T-helper 1 cell (primary cell): ENCODE results near the gene ARHGAP24.
"Not testable (repeated sequence)": the region's sequence is repeated elsewhere in the genome, so short reads cannot be mapped to it uniquely, and the experiment has no call there.

Source experiments
- DNase-seq, 5 donors: peaks; one replicate each; pipeline ENCODE4 v3.0.0-alpha.2; 2012 to 2020

Gene ARHGAP24

GRCh38 chr4:85783483-85783882 is 308.5 kb downstream of the ARHGAP24 start:
- DNase-seq, result no peak

DNA sequence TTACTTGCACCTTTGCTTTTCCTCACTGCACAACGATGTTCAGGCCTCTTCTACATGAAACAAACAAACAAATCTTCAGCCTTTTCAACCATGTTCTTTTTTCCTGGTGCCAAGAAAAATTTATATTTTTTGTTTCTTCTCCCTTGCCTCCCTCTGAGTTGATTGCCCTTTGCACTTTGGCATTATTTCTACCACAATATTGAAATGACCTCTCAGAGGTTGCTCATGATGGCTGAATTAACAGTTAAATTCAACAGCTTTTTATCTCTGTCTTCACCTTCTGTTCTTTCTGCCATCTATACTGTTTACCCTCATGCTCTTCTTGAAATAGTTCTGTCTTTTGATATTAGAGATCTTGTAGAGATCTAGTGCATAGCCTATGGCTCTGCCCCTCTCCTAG is 308.9 kb downstream of the ARHGAP24 start:
- DNase-seq, result no peak

GRCh38 chr4:85784348-85784747 is 309.4 kb downstream of the ARHGAP24 start:
- no peak for DNase-seq

GRCh38 chr4:85784947-85785346 is 310.0 kb downstream of the ARHGAP24 start:
- DNase-seq, result no peak

DNA sequence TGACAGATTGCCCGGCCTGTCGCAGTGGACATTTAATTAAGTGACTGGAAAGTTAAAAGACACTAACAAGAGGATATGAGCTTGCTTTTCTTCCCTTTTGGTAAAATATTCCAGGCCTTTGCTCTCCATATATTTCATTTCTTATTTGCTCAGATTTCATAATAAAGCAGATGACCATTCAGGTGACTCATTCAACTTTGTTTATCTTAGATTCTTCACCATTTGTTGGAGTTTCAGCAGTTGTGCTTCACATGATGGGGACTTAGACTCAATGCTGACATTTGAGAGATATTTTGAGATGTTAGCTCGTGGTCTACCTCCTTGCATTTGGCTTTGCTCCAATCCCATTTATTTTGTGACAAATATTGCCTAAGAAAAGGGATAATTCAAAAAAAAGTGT is 312.2 kb downstream of the ARHGAP24 start:
- no peak for DNase-seq

- no peak for DNase-seq
Measured at GRCh38 chr4:85788604-85789003, 313.7 kb downstream of the ARHGAP24 start.

DNA sequence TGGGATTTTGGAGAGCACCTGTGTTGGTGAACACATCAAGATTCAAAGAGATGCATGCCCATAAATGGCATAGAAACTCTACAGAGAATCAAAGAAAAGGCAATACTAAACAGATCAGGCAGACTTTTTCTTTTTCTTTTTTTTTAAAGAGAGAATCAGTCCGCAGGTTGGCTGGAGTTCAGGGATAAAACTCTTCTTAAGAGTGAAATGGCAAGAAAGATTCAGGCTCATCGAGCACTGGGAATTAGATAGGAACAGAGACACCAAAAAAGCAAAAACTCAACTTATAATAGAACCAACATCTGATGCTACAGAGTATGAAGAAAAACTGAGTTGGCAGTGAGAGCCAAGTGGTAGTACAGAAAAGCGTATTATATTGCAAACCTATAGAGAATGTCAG is 314.3 kb downstream of the ARHGAP24 start:
- no peak for DNase-seq

DNA sequence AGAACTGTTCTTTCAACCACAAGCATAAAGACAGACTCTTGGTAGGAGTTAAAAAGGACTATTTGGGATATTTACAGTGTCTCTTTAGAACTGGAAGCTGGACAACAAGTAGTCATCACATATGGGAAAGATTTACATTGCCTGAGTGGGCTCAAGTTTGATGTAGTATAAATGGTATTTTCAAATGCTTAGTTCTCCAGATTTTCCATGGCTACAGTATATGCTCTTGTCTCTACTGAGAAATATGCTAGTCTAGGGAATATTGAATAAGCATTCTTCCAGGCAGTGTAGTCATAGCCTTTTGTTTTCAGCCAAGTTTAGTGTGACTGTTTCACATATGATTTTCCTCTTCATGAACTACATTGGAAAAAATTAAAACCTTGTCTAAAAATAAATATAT is 315.6 kb downstream of the ARHGAP24 start:
- DNase-seq, result no peak

DNA sequence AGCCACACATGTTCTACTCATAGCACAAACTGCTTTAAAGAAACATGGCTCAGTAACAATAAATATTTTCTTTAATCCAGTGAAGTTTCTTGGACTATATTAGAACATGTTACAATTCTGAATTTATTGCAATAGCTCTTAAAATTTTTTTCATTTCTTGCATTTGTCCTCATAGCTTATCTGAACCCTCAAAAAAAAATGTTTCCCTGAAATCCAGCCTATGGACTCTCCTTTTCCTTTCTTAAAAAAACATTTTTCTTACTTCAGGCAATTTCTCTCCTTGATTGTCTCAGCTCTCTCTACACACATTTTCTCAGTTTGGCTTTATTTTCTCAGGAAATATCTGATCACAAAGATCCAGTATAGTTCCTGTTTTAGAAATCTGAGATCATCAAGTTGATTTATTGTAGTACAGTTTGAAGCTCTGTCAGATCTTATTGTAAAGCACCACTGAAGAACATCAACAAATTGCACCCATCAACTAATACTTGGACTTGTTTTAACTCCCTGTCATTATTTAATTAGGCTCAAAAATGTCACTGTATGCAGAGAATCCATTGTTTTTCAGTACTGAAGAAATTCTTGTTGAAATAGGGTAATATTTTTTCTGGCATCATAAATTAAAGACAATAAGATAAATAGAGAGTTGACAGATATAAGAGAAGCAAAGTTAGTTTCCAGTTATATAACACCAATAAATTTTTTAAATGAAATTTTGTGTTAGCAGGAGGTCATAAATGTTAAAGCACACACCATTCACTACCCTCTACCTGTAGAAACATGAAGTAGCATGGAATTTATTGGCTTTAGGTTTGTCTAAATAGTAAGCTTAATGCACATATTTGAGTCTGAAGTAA is 317.7 kb downstream of the ARHGAP24 start:
- DNase-seq, result no peak

- no peak for DNase-seq
Measured at GRCh38 chr4:85793233-85793585, 318.3 kb downstream of the ARHGAP24 start.

- DNase-seq, result no peak
Measured at GRCh38 chr4:85798012-85798770, 323.2 kb downstream of the ARHGAP24 start.

GRCh38 chr4:85803856-85804255 is 328.9 kb downstream of the ARHGAP24 start:
- no peak for DNase-seq

- DNase-seq, result no peak
Measured at GRCh38 chr4:85805891-85806290, 330.9 kb downstream of the ARHGAP24 start.

DNA sequence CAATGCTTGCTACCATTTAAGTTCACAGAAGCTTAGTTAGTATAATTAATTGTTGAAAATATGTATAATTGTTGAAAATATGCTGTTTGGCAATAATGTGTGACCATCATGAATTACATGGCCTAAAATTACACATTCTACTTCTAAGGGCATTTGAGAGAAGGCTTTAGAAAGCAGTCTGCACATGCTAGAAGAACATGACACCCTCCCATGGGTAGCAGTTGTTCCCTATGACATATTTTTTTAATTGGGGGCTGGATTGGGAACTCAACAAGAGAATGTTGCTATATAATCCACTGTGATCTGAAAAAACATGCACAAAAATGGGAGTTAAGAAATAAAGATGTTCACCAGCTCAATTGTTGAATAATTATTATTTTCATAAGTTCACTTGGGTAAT is 331.4 kb downstream of the ARHGAP24 start:
- no peak for DNase-seq

- DNase-seq, result no peak
Measured at GRCh38 chr4:85807247-85807950, 332.4 kb downstream of the ARHGAP24 start.

- no peak for DNase-seq
Measured at GRCh38 chr4:85808104-85808503, 333.2 kb downstream of the ARHGAP24 start.

DNA sequence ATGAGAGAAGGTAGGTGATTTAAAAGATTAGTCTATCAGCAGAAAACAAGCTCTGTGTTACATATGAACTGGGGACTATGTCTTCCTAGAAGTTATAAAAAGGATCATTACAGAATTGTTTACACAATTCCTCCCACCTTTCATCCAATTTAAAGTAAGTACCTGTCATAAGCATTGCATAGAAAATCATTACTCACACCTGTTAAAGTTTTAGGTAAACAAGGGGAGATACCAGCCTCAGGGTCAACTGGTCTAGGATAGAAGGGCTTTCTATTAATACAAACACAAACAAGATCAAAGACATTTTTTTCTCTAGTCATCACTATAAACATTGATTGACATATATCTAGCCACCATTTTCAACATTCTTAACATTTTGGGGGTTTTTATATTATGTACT is 333.9 kb downstream of the ARHGAP24 start:
- DNase-seq, result no peak

GRCh38 chr4:85812776-85813175 is 337.8 kb downstream of the ARHGAP24 start:
- no peak for DNase-seq

DNA sequence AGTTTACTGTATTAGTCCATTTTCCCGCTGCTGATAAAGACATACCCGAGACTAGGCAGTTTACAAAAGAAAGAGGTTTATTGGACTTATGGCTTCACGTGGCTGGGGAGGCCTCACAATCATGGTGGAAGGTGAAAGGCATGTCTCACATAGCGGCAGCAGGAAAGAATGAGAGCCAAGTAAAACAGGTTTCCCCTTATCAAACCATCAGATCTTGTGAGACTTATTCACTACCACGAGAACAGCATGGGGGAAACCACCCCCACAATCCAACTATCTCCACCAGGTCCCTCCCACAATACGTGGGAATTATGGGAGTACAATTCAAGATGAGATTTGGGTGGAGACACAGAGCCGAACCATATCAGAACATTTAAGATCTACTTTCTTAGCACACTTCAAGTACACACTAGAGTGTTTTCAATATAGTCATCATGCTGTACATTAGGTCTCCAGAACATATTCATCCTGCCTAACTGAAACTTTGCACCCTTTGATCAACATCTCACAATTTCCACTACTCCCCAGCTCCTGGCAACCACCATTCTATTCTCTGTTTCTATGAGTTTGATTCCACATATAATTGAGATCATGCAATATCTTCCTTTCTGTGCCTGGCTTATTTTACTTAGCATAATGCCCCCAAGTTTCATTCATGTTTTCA is 341.0 kb downstream of the ARHGAP24 start:
- no peak for DNase-seq

- no peak for DNase-seq
Measured at GRCh38 chr4:85818700-85819099, 343.8 kb downstream of the ARHGAP24 start.

GRCh38 chr4:85820101-85820500 is 345.2 kb downstream of the ARHGAP24 start:
- not testable (repeated sequence) for DNase-seq

DNA sequence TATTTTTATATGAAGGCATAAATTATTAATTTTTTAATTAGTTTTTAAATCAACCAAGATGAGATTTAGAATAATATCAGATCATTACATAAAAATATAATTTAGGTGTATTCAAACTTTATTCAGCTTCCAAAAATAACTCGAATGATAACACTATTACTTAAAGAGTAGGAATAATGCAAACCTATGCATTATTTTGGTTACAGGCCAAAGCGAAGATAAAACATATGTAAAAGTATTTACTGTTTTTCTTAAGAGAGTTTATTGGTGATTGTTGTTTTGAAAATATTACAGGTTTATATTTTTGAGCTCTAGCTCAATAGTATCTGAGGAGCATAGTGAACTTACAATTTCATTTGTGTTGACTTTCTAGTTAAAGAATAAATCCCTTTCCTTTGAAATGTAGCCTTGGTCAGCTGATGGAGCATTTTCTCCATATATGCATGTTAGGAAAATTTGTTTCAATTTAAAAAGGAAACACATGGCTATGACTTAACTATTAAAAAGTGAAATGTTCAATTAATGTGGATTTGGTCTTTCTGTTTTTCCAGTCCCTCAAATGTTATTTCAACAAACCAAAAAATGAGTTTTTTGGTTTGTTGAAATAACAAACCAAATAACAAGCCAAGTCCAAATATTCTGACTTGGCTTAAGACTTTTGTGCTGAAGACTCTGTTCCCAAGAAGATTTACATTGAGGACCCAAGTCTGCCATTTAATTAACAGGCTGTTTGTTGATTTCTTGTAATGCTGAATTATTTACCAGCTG is 346.9 kb downstream of the ARHGAP24 start:
- DNase-seq, result no peak
